ENCODE results near the gene CCSER2. TPM values are rescaled to one million over a fixed set of nuclear protein-coding genes. Genes with fewer than 3 reads are reported as not detected.

The CCSER2 gene
- total RNA-seq, 1 experiment from 2014 or later = 23.1 TPM

GRCh38 chr10:84355106-84355505, 26.7 kb downstream of the CCSER2 start:
- Mint-ChIP-seq H3K27me3 (ENCODE audit: insufficient read depth, unreplicated experiment) (no peaks in the 10 kb centered on the region), H3K9me3 (ENCODE audit: unreplicated experiment) (no peaks in the 10 kb centered on the region), H3K36me3 (ENCODE audit: insufficient read depth, unreplicated experiment) (no peaks in the 10 kb centered on the region), H3K27ac (ENCODE audit: unreplicated experiment) (no peak overlapping the region), H3K4me1 (ENCODE audit: low read depth, unreplicated experiment) (peaks cover 23% of the 10 kb centered on the region), H3K4me3 (ENCODE audit: unreplicated experiment) (no peak overlapping the region)
- ChIA-PET CTCF (no interaction called here), POLR2A (no interaction called here)
- DNase-seq = no peak
- no peaks in the 10 kb centered on the region for H3K9me3 ChIP-seq
- no peak for TF ChIP-seq CTCF (IDR thresholded peaks at IDR 0.05; ENCODE audit: insufficient read depth in 1 of 2, low read depth in 1 of 2, low read length in 1 of 2, severe bottlenecking in 1 of 2, unreplicated experiment in 1 of 2)
- no TSS peak for BruUV-seq (replicated peaks)
- H3K27me3 ChIP-seq (replicated peaks; ENCODE audit: control insufficient read depth, insufficient read depth, low read length) = no peaks in the 10 kb centered on the region
- intact Hi-C loops (cut with micrococcal nuclease; ENCODE audit: unreplicated experiment) = no loop called here
- H3K36me3 ChIP-seq (ENCODE audit: control insufficient read depth, insufficient read depth, low read length) = no peaks in the 10 kb centered on the region
- H3K4me3 ChIP-seq (ENCODE audit: low read depth, low read length) = no peak overlapping the region
- no peaks in the 10 kb centered on the region for H3K4me1 ChIP-seq

GRCh38 chr10:84356928-84357327, 28.5 kb downstream of the CCSER2 start:
- Histone ChIP-seq H3K36me3 (ENCODE audit: control insufficient read depth, insufficient read depth, low read length) (no peaks in the 10 kb centered on the region), H3K4me3 (ENCODE audit: low read depth, low read length) (no peak overlapping the region), H3K4me1 (0 out of 2 replicates have a peak, but pooled peaks cover under 1% of the 10 kb centered on the region), H3K9me3 (no peaks in the 10 kb centered on the region), H3K27me3 (replicated peaks; ENCODE audit: control insufficient read depth, insufficient read depth, low read length) (no peaks in the 10 kb centered on the region)
- Mint-ChIP-seq H3K4me3 (ENCODE audit: unreplicated experiment) (no peak overlapping the region), H3K27me3 (ENCODE audit: insufficient read depth, unreplicated experiment) (no peaks in the 10 kb centered on the region), H3K9me3 (ENCODE audit: unreplicated experiment) (no peaks in the 10 kb centered on the region), H3K4me1 (ENCODE audit: low read depth, unreplicated experiment) (peaks cover 24% of the 10 kb centered on the region), H3K27ac (ENCODE audit: unreplicated experiment) (no peak overlapping the region), H3K36me3 (ENCODE audit: insufficient read depth, unreplicated experiment) (no peaks in the 10 kb centered on the region)
- no peak for DNase-seq
- no TSS peak for BruUV-seq (replicated peaks)
- CTCF ChIA-PET = no interaction called here
- intact Hi-C loops (cut with micrococcal nuclease; ENCODE audit: unreplicated experiment) = no loop called here
- TF ChIP-seq CTCF (IDR thresholded peaks at IDR 0.05; ENCODE audit: insufficient read depth in 1 of 2, low read depth in 1 of 2, low read length in 1 of 2, severe bottlenecking in 1 of 2, unreplicated experiment in 1 of 2) = no peak
- POLR2A ChIA-PET = no interaction called here

GRCh38 chr10:84358743-84359142, 30.4 kb downstream of the CCSER2 start:
- Mint-ChIP-seq H3K27me3 (ENCODE audit: insufficient read depth, unreplicated experiment) (no peaks in the 10 kb centered on the region), H3K27ac (ENCODE audit: unreplicated experiment) (no peak overlapping the region), H3K36me3 (ENCODE audit: insufficient read depth, unreplicated experiment) (no peaks in the 10 kb centered on the region), H3K9me3 (ENCODE audit: unreplicated experiment) (no peaks in the 10 kb centered on the region), H3K4me3 (ENCODE audit: unreplicated experiment) (no peak overlapping the region), H3K4me1 (ENCODE audit: low read depth, unreplicated experiment) (peaks cover 30% of the 10 kb centered on the region)
- H3K9me3 ChIP-seq = no peaks in the 10 kb centered on the region
- DNase-seq = no peak
- no peaks in the 10 kb centered on the region for H3K36me3 ChIP-seq (ENCODE audit: control insufficient read depth, insufficient read depth, low read length)
- CTCF ChIA-PET = no interaction called here
- no peak for TF ChIP-seq CTCF (IDR thresholded peaks at IDR 0.05; ENCODE audit: insufficient read depth in 1 of 2, low read depth in 1 of 2, low read length in 1 of 2, severe bottlenecking in 1 of 2, unreplicated experiment in 1 of 2)
- POLR2A ChIA-PET = no interaction called here
- H3K4me3 ChIP-seq (ENCODE audit: low read depth, low read length) = no peak overlapping the region
- 0 out of 2 replicates have a peak, but pooled peaks cover 6% of the 10 kb centered on the region for H3K4me1 ChIP-seq
- H3K27me3 ChIP-seq (replicated peaks; ENCODE audit: control insufficient read depth, insufficient read depth, low read length) = no peaks in the 10 kb centered on the region
- intact Hi-C loops (cut with micrococcal nuclease; ENCODE audit: unreplicated experiment) = no loop called here
- BruUV-seq (replicated peaks) = no TSS peak
